NCI-H2029 treated with DMSO at 0.1 percent for 48 hours (cell line): ENCODE results near the gene TOMM7.
"Not testable (repeated sequence)": the region's sequence is repeated elsewhere in the genome, so short reads cannot be mapped to it uniquely, and the experiment has no call there.

Experiments
- DNase-seq: peaks from one replicate; lab custom pipeline; 2025; lab: John Stamatoyannopoulos, UW

Gene TOMM7

GRCh38 chr7:22853674-22854157 lies 31.1 kb upstream of the TOMM7 start:
- DNase-seq = no peak

DNA sequence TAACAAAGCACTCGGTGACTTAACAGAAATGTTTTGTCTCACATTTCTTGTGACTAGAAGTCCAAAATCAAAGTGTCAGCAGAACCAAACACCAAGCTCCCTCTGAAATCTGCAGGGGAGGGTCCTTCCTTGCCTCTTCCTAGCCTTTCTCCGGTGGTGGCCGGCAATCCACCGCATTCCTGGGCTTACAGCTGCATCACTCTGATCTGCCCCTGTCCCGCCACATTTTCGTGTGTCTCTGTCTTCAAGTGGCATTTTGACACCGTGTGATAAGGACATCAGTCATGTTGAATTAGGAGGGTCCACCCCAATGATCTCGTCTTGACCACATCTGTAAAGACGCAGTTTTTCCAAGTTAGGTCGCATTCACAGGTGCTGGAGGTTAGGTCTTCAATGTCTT lies 30.5 kb upstream of the TOMM7 start:
- no peak for DNase-seq

GRCh38 chr7:22851145-22851544 lies 28.5 kb upstream of the TOMM7 start:
- no peak for DNase-seq

DNA sequence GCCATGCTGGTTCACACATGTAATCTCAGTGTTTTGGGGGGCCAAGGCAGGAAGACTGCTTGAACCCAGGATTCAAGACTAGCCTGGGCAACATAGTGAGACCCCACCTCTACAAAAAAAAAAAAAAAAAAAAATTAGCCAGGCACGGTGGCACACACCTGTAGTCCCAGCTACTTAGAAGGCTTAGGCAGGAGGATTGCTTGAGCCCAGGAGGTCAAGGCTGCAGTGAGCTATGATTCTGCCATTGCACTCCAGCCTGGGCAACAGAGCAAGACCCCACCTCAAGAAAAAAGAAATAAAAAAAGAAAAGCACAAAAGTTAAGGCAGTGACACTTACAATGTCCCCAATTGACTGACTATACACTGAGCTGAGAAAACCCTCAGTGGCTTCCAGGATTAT lies 27.7 kb upstream of the TOMM7 start:
- DNase-seq = not testable (repeated sequence)

- DNase-seq = no peak
Measured at GRCh38 chr7:22849662-22850061, 27.0 kb upstream of the TOMM7 start.

DNA sequence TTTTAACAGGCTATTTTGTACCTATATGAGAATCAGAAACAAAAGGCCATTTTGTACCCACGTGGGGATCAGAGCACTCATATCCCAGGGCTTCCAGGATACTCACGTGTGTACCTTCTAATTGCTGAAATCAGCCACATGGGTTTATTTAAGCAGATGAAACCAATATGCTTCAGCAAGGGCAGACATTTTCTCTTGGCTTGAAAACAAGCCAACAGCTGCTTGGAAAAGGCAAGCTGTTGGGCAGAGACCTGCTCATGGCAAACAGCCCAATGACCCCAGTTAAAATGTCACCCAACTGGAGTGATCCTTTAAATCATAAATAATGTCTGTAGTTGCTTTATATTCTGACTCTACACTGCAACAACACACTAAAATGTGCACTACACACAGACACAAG lies 26.5 kb upstream of the TOMM7 start:
- DNase-seq = no peak

- DNase-seq = no peak
Measured at GRCh38 chr7:22846961-22847360, 24.3 kb upstream of the TOMM7 start.

DNA sequence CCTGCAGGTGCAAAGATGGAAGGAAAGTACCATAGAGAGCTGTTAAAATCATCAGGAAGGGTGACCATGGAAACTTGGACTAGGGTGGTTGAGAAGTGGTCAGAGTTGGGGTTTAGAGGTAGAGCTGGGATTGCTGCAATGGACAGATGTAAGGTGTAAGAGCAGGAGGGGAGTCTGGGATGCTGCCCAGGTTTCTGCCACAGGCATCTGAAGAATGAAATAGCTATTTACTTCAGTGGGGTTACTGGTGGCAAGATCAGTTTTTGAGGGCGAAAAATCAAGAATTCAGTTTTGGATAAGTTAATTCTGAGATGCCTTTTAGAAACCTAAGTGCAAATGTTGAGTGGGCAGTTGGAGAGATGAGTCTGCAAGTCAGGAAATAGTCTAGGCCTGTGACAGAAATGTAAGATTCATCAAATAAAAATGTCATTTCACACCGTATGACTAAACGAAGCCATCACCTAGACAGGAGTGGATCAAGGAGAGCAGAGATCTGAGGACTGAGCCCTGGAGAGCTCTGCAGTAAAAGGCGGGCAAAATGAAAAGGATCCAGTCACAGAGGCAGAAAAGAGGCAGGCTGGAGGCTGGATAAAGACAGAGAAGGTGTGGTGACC lies 22.7 kb upstream of the TOMM7 start:
- DNase-seq = no peak

DNA sequence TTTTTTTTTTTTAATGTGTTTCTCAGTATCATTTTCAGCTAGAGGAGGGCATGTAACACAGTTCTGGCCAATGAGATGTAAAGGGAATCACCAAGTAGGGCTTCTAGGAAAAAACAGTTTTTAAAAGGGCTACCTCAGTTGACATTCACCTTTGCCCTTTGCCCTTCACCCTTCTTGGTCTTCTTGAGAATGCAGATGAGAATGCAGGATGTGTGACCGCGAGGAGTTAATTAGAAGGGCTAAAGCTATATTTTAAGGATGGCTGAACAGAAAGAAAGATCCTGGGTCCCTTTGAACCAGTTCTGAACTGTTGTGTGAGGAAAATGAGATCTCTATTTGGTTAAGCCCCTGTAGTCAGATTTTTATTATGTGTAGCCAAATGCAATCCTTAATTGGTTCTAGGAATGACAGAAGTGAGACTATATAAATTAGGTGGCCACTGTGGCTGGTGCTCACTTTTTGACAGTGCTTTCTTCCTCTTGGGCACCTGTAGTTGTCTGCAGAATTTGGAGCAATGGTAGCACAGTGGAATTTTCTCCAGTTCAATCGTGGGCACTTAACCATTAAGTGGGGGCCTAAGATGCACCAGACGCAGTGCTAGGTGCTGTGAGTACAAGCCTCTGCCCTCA lies 21.1 kb upstream of the TOMM7 start:
- no peak for DNase-seq

DNA sequence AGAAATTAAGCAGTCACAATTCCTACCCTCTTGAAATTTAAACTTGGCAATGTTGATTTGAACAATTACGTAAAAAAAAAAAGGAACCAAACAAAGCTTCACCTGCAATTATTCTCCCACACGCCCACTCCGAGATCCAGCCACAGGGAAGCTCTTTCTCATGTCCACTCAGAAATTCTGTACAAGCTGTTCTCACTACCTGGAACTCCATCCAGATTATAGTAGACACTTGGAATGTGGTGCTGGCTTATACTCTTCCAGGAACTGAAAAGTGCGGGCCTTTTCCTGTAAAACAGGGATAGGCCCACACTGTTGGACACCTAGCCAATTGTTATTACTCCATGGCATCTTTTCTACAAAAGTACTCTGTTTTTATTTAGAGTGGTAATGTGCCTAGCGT lies 20.3 kb upstream of the TOMM7 start:
- no peak for DNase-seq

DNA sequence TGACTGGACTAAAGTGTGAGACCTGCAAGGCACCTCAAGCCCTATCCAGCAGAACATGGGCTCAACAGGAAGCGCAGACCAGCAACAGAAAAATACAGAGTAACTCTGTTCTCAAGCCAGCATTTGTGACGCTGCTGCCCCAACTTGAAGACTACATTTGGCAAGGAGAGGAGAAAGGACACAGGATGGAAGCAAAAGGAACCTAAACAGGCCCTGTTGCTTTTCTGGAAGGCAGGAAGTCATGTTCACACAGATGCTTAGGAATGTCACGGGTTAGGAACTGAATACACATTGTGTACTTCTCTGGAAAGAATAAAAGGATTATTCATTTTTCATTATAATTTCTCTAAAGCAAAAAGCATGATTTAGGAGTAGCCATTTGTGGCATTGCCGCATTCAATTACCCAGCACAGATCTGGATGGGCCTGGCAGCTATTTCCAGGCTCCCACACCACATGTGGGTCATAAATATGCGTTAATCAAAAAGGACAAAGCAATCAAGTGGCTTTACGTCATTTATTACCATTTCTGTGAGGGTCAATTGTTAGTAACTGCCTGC lies 19.8 kb upstream of the TOMM7 start:
- DNase-seq = no peak

GRCh38 chr7:22841954-22842353 lies 19.3 kb upstream of the TOMM7 start:
- DNase-seq = no peak

- no peak for DNase-seq
Measured at GRCh38 chr7:22837308-22837707, 14.7 kb upstream of the TOMM7 start.

DNA sequence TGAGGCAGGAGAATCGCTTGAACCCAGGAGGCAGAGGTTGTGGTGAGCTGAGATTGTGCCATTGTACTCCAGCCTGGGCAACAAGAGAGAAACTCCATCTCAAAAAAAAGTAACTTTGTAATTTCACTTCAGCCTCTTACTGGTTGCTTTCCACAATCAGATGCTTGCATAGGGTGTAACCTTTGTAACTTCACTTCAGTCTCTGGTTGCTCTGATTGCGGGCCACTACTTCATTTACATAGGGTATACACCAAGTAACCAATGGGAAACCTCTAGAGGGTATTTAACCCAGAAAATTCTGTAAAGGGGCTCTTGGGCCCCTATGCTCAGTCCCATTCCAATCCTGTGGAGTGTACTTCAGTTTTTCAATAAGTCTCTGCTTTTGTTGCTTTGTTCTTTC lies 13.9 kb upstream of the TOMM7 start:
- DNase-seq = not testable (repeated sequence)

- no peak for DNase-seq
Measured at GRCh38 chr7:22833957-22834356, 11.3 kb upstream of the TOMM7 start.

GRCh38 chr7:22833113-22833855 lies 10.6 kb upstream of the TOMM7 start:
- DNase-seq = no peak

DNA sequence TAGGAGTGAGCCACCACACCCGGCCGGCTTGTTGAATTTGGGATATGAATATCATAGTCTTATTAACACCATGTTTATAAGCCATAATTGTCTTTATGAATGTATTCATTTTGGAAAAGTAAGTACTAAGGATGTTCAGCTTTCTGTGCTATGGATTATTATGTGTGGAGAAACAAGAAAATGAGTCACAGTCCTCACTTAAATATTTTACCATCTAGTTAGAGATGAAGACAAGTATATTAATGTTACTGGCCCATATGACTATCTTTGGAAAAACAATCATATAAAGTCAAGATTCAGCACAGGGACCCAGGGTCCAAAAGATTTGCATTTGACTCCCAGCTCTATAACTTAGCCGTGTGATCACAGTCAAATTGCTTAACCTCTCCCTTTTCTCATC lies 9.8 kb upstream of the TOMM7 start:
- DNase-seq = no peak

- no peak for DNase-seq
Measured at GRCh38 chr7:22831602-22832305, 9.1 kb upstream of the TOMM7 start.

DNA sequence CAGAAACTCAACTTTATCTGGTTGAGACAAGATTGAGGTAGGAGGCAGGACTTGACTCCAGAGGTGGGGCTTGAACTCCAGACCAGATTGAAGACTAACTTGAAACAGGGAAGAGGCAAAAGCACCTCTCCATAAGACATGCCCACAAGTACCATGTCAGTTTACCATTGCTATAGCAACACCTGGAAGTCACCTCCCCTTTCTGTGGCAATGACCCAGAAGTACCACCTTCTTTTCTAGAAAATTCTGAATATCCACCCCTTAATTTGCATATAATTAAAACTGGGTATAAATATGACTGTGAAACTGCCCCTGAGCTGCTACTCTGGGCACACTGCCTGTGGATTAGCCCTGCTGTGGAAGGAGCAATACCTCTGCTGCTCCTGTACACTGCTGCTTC lies 4.9 kb upstream of the TOMM7 start:
- DNase-seq = no peak

DNA sequence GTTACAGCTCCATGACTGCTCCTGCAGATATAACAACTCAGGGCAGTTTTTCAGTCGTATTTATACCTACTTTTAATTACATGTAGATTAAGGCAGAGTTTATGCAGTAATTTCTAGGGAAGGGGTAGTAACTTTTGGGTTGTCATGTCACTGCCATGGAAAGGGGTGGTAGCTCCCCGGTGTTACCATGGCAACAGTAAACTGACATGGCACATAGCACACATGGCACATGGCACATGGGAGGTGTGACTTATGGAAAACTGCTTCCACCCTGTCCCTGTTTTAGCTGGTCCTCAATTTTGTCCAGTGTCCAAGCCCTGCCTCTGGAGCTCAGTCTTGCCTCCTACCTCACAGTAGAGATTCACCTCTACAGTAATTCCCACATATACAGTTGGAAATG lies 3.9 kb upstream of the TOMM7 start:
- DNase-seq = no peak

- DNase-seq = no peak
Measured at GRCh38 chr7:22824760-22825159, 2.1 kb upstream of the TOMM7 start.

GRCh38 chr7:22823142-22823497 lies 471 bp upstream of the TOMM7 start:
- DNase-seq = no peak
